HG02571 (cell line): ENCODE measurements around the gene PLEKHG4B.

ENCODE experiments used
- ATAC-seq: cut with Tn5 transposase; IDR thresholded peaks from one replicate; pipeline ENCODE4 v1.9.1; 2021; ENCODE audit warnings: mild to moderate bottlenecking, moderate library complexity; ENCODE audit not compliant: unreplicated experiment

Gene PLEKHG4B

DNA sequence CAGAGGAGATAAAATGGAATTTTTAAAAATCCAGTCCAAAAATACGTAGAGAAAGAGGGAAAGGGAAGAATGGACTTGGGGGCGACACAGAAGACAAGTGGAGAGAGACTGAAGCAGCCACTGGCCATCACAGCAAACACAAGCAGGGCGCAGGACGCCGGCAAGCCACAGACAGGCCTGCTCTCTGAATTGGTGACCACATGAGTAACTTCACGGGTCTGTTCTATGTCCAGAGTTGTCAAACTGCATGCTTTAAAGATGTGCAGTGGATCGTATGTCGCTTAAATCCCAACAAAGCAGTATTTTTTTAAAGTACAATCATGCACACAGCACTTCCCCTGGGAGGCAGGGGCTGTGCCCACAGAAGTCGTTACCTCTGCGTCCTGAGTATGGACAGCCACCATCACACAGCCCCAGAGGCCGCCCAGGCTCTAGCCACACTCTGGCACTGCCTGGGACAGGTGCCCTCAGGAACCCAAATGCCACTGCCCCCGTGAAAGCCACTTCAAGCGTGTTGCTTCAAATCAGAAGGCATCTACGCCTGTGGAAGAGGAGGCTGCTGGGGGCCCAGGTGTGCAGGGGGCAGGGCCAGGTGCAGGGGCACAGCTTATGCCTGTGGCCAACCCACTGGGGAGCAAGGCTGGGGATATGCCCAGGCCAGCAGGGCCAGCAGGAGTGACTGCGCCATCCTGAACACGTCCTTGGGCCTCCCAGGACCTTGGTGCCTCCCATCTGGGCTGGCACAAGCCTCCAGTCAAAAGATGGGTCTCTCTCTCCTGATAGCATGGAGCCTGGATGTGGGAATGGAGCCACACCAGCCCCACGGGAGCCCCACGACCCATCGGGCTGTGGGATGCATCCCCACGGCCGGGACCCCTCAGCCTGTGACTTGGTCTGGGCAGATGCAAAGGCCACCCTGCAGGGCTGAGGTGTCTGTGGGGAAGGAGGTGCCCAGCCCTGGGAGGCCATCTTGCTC, 93.4 kb downstream of the PLEKHG4B start:
- ATAC-seq: no peak

DNA sequence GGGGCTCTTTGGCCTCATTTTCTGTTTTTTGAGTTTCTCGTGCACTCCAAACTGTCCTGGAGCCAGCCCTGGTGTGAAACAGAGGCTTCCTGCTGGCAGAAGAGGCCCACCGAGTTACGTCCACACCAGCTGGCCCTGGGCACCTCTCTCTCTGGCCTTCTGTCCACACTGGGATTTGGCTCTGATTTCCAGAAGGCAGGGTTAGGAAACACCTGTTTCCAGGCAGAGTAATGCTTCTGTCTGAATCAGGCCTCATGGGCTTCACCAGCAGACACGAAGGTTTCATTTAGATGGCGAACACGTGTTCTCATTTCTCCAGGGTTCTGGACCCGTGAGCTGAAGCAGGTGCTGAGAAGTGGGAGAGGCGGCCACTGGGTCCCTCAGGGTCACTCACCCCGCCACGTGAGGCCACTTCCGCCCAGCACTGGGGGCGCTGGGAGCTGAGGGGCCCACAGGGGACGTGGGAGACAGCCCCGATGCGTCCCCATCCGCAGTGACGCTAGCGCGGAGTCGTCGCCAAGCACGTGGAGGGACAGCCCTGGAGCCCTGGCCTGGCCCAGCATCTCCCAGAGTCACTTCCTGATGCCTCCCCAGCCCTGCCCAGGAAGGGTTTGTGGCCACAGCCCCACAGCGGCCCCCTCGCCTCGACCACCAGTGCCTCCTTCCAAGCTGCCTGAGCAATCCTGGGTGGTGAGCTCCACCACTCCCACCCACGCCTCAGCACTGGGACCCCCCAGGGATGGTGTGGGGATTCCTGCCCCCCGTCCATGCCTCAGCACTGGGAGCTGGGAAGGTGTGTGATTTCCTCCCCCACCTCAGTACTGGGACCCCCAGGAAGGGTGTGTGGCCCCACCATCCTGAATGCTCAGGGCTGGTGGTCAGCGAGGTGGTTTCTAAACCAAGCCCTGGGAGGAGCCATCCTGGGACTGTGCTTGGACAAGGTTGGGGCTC, 94.4 kb downstream of the PLEKHG4B start:
- no peak for ATAC-seq

DNA sequence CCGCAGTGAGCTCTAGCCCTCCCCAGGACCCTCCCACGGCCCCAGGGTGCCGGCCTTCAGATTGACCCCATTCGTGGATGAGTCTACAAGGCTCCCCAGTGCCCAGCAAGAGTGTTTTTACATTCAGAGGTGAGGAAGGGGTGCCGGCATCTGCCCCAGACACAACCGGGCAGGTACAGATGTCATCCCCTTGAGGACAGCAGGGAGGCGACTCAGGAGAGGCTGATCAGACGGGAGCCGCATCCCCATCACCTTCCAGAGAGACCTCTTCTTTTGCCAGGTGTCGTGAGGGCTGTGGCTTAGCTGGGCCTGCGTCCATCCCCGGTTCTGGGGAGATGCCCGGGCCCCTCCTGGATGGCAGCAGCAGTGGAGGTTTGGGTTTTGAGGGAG, 95.1 kb downstream of the PLEKHG4B start:
- ATAC-seq: no peak

DNA sequence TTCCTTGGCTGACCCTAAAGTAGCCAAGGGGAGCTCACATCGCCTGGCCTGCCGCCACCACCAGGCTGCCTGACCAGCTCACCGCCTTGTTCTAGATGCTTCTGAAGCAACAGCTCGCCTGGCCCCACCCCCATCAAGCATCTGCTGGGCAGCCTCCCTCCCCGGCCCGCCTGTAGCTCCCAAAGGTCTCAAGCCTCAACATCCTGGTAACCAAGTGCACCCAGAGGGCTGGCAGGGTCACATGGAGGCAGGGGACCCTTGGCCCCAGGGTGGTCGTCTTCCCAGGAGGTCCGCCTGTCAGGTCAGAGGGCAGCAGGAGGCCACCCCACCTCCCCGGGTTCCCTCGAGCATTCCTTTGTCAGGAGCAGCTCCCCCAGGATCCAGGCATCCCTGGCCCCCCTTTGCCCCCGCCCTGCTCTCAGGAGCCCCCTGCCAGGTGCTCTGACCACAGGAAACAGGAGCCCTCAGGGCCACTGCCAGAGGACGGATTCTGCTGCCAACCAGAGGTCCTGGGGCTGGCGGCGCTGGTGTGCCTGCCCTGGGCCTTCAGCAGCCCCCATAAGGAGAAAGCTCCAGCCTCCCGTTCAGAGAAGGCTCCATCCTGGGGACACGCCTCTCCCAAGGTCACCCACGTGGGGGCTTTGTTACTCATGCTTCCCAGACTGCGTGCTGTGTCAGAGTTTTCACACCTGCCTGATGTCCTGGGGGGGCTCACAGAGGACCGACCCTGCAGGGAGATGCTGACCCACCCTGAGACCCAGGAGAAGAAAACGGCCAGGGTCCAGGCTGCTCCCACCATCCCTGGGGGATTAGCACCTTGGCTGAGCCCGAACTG, 95.9 kb downstream of the PLEKHG4B start:
- ATAC-seq: no peak

DNA sequence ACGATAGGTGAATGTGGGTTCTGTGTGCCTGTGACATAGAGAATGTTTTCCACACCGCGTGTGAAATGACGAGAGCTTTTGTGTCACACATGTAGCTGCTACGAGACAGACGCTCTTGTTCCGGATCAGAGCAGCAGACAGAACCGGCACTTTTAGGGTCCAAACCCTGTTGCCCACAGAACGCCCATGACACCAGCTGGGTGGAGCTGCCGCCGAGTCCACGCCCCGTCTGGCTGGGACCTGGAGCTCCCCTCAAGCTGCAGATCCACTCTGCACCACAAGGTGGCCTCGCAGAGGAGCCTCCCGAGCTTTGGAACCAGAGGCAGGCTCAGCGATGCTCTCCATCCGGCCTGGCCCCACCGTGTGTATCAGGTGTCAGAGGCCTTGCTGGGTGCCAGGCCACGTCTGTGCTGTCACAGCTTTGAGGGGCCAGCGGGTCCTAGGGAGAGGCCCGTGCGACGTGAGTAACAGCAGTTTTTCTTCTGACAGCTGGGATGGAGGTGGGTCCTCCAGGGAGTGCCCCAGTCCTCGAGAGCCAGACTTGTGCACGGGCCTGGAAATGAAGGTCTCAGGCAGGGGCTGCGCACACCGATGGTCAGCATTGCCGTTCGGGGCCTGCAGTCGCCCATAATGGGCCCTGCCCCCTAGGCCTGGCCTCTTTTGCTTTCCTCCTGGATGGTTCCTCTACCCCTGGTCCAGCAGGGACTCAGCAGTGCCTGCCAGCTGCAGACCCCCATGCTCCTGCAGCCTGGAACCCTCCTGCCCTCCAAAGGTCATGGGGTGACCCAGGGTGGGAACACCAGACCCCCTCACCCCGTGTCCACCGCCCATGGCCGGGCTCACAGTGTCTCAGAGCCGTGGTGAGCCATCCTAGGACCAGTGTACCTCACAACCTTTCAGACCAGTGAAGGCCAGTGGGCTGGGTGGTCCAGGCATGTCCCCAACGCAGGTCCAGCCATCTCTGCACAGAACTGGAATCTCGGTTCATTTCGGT, 96.8 kb downstream of the PLEKHG4B start:
- ATAC-seq: peak; percentile 59

DNA sequence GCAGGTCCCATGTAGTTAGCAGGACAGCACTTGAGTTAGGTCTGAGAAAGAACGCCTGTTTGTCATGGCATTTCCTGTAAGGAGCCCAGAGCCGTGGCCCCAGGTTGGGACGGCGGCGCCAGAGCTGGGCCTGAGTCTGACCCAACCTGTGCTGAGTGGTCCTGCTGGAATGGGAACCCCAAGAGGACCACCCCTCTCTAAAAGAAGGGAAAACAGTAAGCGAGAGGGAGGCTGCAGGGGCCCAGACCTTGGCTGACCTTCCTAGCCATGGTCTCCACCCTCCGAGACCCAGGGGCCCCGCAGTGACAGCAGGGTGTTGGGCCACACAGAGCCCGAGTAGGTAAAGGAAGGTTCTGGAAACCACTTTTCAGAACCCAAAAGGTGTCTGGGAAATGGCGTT, 97.5 kb downstream of the PLEKHG4B start:
- no peak for ATAC-seq

DNA sequence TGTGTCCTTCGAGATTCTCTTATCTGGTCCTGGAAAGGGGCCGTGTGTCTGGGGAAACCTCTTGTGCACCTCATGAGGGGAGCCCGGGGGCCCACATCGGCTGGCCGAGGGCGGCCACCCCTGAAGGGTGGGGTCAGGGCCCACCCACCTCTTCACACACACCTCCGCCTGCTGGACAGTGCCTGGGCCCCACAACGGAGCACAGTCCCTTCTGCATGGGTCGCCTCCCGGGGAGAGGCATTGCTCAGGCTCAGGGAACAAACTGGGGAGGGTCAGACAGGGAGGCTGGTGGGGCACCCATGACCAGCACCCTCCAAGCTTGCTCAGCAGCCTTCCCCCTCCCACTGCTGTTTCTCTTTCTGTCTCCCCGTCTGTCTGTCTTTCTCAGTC, 98.0 kb downstream of the PLEKHG4B start:
- no peak for ATAC-seq

DNA sequence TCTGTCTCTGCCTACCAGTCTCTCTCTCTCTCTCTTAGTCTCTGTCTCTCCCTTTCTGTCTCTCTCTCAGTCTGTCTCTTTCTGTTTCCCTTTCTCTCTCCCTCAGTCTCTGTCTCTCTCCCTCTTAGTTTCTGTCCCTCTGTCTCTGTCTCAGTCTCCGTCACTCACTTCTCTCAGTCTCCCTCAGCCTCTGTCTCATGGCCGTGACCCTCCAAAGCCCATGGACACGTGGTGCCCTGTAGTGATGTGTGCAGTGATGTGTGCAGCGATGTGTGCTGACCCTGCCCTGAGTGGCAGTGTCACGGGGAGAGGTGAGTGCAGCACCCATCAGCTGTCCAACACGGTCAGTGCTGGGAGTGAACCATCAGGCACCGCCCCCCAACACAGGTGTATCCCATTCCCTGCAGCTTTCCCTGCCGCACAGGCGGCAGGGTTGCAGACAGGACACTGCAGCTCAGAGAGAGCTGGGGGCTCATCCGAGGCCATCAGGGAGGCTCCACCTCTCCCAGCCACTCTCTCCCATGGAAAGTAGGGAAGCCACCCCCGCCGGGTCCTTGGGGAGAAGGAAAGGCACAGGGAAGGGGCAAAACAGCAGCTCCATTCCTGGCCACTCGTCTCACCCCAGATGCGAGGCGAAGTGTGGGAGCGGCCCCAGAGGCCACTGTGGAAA, 98.5 kb downstream of the PLEKHG4B start:
- peak; percentile 38 for ATAC-seq

DNA sequence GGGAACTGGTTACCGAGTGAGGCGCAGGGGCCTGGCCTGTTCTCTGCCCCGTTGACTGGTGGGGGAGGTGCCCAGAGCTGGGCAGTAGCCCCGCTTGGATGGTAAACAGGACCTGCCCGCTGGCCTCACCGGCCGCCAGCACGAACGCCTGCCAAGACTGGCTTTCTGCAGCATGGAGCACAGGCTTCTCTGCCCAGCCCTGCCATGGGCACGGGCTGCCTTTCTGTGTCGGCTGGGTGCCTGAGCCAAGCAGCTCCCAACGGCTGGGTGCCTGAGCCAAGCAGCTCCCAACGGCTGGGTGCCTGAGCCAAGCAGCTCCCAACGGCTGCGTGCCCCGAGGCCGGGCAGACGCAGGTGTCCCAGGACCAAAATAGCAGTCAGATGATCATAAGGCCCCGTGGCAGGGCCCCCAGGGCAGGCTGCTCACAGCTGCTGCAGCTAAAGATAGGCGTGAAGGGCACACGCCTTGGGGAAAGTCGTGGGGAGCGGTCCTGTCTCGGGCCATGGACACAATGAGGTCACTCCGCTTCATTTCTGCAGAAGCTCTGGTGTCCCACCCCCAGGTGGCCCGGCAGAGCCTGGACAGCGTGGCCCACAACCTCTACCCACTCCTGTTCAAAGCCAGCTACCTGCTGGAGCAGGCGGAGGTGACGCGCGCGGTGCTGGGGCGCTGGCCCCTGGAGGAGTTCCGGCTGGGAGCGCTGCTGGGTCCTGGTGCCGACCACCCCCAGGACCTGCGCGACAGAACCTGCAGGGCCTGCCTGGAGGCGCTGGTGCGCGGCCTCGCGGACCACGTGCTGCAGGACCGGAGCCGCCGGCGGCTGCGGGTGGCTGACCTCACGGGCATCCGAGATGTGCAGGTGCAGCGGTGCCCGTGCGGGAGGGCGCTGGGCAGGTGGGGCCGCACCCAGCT, 99.3 kb downstream of the PLEKHG4B start, which contains the start of gene LRRC14B:
LRRC14B (plus strand) TSS at position 460 of the 913 bp plus-strand sequence; CDS start at position 504, 44 bp downstream.
- peak; percentile 37 for ATAC-seq

DNA sequence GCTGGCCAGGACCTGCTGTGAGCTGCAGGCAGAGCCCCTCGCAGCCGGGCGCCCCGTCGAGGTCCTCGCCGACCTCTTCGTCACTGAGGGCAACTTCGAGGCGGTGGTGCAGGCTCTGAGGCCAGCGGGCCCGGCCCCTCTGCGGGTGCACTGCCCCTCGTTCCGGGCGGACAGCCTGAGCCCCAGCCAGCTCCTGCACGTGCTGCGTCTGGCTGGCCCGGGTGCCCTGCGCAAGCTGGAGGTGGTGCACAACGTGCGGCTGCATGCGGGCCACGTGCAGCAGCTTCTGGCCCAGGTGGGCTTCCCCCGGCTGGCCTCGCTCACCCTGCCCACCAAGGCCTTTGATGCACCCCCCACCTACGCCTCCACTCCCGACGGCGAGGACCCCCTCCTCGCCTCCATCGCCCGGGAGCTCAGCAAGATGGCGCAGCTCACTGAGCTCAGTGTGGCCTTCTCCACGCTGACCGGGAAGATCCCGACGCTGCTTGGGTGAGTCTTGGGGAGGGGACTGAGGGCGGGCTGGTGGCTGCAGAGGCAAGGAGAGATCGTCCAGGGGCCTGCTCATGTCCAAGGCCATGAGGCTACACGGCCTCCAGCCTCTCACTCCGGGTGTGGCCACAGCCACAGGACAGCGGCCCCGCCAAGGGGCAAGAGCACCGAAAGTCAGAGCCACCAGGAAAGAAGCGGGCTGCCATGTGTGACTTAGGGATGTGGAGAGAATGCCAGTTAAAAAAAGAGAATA, 100.2 kb downstream of the PLEKHG4B start:
- ATAC-seq: no peak

DNA sequence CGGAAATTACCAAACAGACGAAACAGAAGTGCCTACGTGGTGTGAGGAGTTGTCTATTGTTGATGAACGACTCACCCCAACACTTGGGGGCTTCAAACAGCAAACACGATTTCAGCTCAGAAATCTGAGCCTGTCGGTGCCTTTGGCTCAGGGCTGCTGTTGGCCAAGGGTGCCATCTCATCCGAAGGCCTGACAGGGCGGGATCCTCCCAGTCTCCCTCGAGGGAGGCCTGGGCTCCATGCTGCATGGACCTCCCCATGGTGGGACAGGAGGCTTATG, 100.7 kb downstream of the PLEKHG4B start:
- no peak for ATAC-seq

DNA sequence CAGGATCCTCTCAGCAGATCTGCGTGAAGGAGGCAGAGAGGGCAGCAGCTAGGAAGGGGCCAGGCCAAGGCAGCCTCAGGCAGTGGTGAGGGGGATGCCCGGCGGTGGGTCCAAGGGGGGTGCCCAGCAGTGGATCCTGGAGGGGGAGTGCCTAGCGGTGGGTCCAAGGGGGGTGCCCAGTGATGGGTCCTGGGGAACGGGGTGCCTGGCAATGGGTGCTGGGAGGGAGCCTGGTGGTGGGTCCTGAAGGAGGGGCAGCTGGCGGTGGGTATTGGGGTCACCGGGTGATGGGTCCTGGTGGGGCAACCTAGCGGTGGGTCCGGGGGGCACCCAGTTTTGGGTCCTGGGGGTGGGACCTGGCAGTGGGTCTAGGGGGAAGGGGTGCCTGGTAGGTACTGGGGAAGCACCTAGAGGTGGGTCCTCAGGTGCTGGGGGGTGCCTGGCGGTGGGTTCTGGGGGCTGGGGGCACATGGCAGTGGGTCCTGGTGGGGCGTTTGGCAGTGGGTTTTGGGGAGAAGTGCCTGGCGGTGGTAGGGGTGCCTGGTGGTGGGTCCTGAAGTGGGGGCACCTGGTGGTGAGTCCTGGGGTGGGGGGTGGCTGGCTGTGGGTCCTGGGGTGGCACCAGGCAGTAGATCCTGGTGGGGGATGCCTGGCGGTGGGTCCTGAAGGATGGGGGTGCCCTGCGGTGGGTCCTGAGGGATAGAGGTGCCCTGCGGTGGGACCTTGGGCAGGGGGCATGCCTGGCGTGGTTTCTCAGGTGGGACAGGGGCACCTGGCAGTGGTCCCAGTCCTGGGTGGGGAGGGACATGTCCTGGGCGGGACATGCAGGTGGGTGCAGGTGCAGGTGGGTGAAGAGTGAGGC, 101.2 kb downstream of the PLEKHG4B start:
- ATAC-seq: no peak

DNA sequence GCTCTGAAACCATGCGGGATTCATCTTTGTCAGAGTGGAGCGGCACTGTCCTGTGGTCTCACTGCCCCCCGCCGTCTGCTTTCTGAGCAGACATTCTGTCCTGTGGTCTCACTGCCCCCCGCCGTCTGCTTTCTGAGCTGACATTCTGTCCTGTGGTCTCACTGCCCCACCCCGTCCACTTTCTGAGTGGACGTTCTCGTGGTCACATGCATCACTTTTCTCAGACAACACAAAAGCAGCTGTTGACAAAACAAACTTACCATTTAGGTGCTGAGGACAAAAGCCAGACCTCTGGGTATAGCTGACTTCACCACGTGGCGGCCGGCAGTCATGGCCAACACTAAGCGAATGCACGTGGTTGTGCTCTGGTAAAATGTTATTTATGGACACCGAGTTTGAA, 102.1 kb downstream of the PLEKHG4B start:
- no peak for ATAC-seq

DNA sequence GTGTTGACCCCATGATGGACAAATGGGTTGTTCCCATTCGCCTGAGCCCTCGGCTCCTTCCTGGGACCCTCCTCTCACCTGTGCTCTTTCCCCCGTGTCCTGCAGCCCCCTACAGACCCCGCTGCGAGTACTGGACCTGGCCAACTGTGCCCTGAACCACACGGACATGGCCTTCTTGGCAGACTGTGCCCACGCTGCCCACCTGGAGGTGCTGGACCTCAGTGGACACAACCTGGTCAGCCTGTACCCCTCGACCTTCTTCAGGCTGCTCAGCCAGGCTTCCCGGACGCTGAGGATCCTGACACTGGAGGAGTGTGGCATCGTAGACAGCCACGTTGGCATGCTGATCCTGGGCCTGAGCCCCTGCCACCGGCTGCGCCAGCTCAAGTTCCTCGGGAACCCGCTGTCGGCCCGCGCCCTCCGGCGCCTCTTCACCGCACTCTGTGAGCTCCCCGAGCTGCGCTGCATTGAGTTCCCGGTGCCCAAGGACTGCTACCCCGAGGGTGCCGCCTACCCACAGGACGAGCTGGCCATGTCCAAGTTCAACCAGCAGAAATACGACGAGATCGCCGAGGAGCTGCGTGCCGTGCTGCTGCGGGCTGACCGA, 102.7 kb downstream of the PLEKHG4B start:
- no peak for ATAC-seq

DNA sequence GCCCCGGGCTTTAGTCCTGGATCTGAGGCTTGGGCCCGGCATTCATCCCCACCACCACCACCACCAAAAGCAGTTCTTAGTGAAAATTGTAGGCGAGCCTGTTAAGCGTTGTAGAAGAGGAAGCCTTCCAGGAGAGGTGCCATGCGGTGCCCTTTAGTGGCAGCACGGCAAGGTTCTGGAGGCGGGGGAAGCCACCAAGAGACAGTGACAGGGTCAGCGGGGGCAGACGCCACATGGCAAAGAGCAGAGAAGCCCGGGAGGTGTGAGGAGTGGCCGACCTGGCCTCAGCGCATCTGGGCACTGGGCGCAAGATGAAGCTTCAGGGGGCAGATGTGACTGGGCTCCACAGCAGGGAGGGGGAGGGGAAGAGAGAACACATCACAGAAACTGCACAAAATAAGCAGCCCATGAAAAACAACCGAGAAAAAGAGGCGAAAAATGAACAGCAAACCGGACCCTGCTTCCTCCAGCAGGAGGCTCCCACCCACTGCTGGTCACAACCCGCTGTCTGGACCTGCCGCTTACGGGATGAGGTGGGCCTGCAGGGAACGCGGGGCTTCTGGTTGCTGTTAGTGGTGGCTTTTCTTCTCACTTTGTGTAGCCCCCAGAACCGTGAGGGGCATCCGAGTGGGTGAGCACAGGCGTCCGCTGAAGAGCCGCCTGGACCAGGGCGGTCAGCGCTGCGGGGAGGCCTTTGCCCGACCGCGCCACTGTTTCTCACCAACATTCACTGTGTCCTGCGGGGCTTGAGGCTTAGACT, 103.6 kb downstream of the PLEKHG4B start:
- ATAC-seq: no peak
